Right atrium auricular region (tissue), 2 donors: ENCODE results near the gene DPP10. TPM values are rescaled to one million over a fixed set of nuclear protein-coding genes. Genes with fewer than 3 reads are reported as not detected.

Experiments
- DNase-seq: peaks from one replicate; pipeline ENCODE4 v3.0.0-alpha.2; 2019; ENCODE audit warnings: low spot score
- H3K27ac ChIP-seq, 2 donors: fragments of 200-600 bp; sonication (generic); 1 replicate in 1 of 2; 2 replicates in 1 of 2; pipeline ENCODE4 v1.5.1; 2016 to 2019
- H3K27me3 ChIP-seq, 2 donors: fragments of 200-600 bp; sonication (generic); one replicate each; pipeline versions ENCODE4 v1.5.1 to v1.6.0; 2017 to 2019
- H3K36me3 ChIP-seq: fragments of 200-600 bp; sonication (generic); one replicate; pipeline ENCODE4 v1.5.1; 2016
- H3K4me1 ChIP-seq, 2 donors: fragments of 200-600 bp; sonication (generic); one replicate each; pipeline versions ENCODE4 v1.5.1 to v1.6.0; 2017 to 2019
- H3K4me3 ChIP-seq, 2 donors: fragments of 200-600 bp; sonication (generic); 1 replicate in 1 of 2; 2 replicates in 1 of 2; pipeline ENCODE4 v1.5.1; 2017 to 2019; ENCODE audit warnings: mild to moderate bottlenecking in 1 of 2, moderate library complexity in 1 of 2
- H3K9me3 ChIP-seq, 2 donors: fragments of 200-600 bp; sonication (generic); one replicate each; pipeline ENCODE4 v1.5.1; 2019
- CTCF ChIP-seq, 2 donors: fragments of 200-600 bp; sonication (generic); IDR thresholded peaks; one replicate each; pipeline ENCODE4 v1.5.1; 2019; ENCODE audit warnings: antibody characterized with exemption in 2 of 2
- total RNA-seq, 2 donors: library from RNA; depleted of rRNA; stranded (reverse); fragments of >200 nt; gene quantifications; one replicate each; pipeline ENCODE4 v1.1.0, GENCODE V29; 2016

DPP10 gene
- total RNA-seq, 2 donors from 2014 or later = not detected

GRCh38 chr2:114752425-114752824, 310.0 kb downstream of the DPP10 start:
- no peak overlapping the region for H3K4me3 ChIP-seq
- TF ChIP-seq CTCF (IDR thresholded peaks at IDR 0.05) = no peak

GRCh38 chr2:114753145-114753544, 310.7 kb downstream of the DPP10 start:
- TF ChIP-seq CTCF (IDR thresholded peaks at IDR 0.05) = no peak
- Histone ChIP-seq H3K27ac (no peak overlapping the region), H3K9me3 (no peaks in the 10 kb centered on the region), H3K4me1 (no peaks in the 10 kb centered on the region), H3K4me3 (no peak overlapping the region), H3K27me3 (no peaks in the 10 kb centered on the region), H3K36me3 (no peaks in the 10 kb centered on the region)
- no peak for DNase-seq

More at GRCh38 chr2:114752425-114752824, 310.0 kb downstream of the DPP10 start:
- H3K36me3 ChIP-seq = no peaks in the 10 kb centered on the region
- H3K4me1 ChIP-seq = no peaks in the 10 kb centered on the region
- H3K27me3 ChIP-seq = no peaks in the 10 kb centered on the region
- no peaks in the 10 kb centered on the region for H3K9me3 ChIP-seq
- DNase-seq = no peak
- no peak overlapping the region for H3K27ac ChIP-seq

- H3K4me1 ChIP-seq = no peaks in the 10 kb centered on the region
- no peaks in the 10 kb centered on the region for H3K36me3 ChIP-seq
- H3K27ac ChIP-seq = no peak overlapping the region
- no peaks in the 10 kb centered on the region for H3K9me3 ChIP-seq
- no peak for TF ChIP-seq CTCF (IDR thresholded peaks at IDR 0.05)
- DNase-seq = no peak
- H3K27me3 ChIP-seq = no peaks in the 10 kb centered on the region
- no peak overlapping the region for H3K4me3 ChIP-seq
Observed at GRCh38 chr2:114754907-114755563, 312.6 kb downstream of the DPP10 start.

GRCh38 chr2:114762376-114762775, 319.9 kb downstream of the DPP10 start:
- no peak for TF ChIP-seq CTCF (IDR thresholded peaks at IDR 0.05)
- Histone ChIP-seq H3K36me3 (no peaks in the 10 kb centered on the region), H3K27me3 (no peaks in the 10 kb centered on the region), H3K4me3 (no peak overlapping the region), H3K27ac (peak overlapping the region in 1 of 2 donors; percentile 50), H3K4me1 (peaks cover 0 to 7% of the 10 kb centered on the region in 2 donors), H3K9me3 (no peaks in the 10 kb centered on the region)
- no peak for DNase-seq

- TF ChIP-seq CTCF (IDR thresholded peaks at IDR 0.05) = no peak
- no peaks in the 10 kb centered on the region for H3K36me3 ChIP-seq
- H3K27ac ChIP-seq = peak overlapping the region in 1 of 2 donors; percentile 50
- H3K4me1 ChIP-seq = peaks cover 0 to 7% of the 10 kb centered on the region in 2 donors
- H3K4me3 ChIP-seq = no peak overlapping the region
- no peaks in the 10 kb centered on the region for H3K27me3 ChIP-seq
- no peaks in the 10 kb centered on the region for H3K9me3 ChIP-seq
- no peak for DNase-seq
Observed at GRCh38 chr2:114762986-114763385, 320.5 kb downstream of the DPP10 start.

- H3K27me3 ChIP-seq = no peaks in the 10 kb centered on the region
- H3K36me3 ChIP-seq = no peaks in the 10 kb centered on the region
- TF ChIP-seq CTCF (IDR thresholded peaks at IDR 0.05) = no peak
- no peaks in the 10 kb centered on the region for H3K9me3 ChIP-seq
- DNase-seq = no peak
- no peak overlapping the region for H3K27ac ChIP-seq
- no peak overlapping the region for H3K4me3 ChIP-seq
- no peaks in the 10 kb centered on the region for H3K4me1 ChIP-seq
Observed at GRCh38 chr2:114769110-114769509, 326.7 kb downstream of the DPP10 start.
